OCI-LY7 (cell line): ENCODE data around the gene IQGAP1.

Experiments
- EZH2phosphoT487 ChIP-seq: fragments of 200-600 bp; sonication (generic); IDR thresholded peaks from 2 replicates; pipeline ENCODE4 v1.6.1; 2018; ENCODE audit warnings: low read depth, borderline replicate concordance, mild to moderate bottlenecking, mixed run types, antibody characterized with exemption, low read length, moderate library complexity, mixed read lengths
- TF ChIP-seq, protein P1 (sequence below): fragments of 200-600 bp; sonication (generic); conservative IDR thresholded peaks from 2 replicates; pipeline ENCODE4 v1.5.1; 2014; ENCODE audit warnings: mild to moderate bottlenecking, antibody characterized with exemption, low read length, moderate library complexity, mixed read lengths

GRCh38 chr15:90354986-90355385 is 33.1 kb upstream of the IQGAP1 start:
- TF ChIP-seq, protein P1, sequence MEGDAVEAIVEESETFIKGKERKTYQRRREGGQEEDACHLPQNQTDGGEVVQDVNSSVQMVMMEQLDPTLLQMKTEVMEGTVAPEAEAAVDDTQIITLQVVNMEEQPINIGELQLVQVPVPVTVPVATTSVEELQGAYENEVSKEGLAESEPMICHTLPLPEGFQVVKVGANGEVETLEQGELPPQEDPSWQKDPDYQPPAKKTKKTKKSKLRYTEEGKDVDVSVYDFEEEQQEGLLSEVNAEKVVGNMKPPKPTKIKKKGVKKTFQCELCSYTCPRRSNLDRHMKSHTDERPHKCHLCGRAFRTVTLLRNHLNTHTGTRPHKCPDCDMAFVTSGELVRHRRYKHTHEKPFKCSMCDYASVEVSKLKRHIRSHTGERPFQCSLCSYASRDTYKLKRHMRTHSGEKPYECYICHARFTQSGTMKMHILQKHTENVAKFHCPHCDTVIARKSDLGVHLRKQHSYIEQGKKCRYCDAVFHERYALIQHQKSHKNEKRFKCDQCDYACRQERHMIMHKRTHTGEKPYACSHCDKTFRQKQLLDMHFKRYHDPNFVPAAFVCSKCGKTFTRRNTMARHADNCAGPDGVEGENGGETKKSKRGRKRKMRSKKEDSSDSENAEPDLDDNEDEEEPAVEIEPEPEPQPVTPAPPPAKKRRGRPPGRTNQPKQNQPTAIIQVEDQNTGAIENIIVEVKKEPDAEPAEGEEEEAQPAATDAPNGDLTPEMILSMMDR, result no peak
- TF ChIP-seq EZH2phosphoT487, result no peak
